ENCODE data around the gene NDC80. TPM values are rescaled to one million over a fixed set of nuclear protein-coding genes. Genes with fewer than 3 reads are reported as not detected.

Gene NDC80
- total RNA-seq: 1.7 and 41.5 TPM in 2 replicates

DNA sequence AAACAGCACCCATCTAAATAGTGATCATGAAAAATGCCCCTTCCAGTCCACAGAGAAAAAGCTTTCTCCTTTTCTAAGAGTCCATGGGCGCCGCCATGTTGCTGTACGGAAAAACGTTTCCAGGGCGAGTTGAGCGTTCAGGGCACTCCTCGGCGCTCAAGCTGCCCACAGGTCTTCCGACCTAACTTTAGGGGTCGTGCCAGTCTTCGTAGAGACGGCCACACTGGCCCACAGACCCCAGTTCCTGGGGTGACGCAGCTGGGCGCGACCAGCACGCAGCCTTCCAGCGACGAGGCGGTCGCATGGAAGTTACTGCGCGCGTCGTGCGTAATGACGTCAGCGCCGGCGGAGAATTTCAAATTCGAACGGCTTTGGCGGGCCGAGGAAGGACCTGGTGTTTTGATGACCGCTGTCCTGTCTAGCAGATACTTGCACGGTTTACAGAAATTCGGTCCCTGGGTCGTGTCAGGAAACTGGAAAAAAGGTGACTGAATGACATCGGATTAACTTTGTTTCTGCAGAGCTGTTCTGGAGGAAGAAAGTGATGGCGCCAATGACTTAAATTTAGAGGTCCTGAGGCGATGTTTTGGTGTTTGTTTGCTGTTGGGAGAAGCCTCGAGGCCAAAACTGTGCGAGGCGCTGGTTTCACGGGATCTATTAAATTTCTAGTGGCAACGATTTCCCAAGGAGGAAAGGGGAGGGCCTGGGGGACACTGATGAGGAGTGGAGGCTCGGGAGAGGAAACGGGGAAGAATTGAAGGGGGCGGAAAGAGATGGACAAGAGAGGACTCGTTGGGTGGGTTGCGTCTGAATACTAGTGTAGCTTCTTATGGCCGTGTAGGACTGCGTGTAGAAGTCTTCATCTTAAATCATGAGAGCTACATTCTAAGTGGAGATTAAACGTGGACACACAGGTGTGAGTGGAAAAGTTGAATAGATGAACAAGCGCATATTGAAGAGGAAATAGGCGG lies at the start of gene NDC80, which contains the start of gene METTL4:
TSS of gene NDC80 (plus strand) at position 358 of the 971 bp plus-strand sequence. CDS start 1,429 bp downstream, outside the sequence.
TSS of gene METTL4 (minus strand) at position 306 of the 971 bp plus-strand sequence. CDS start 4,289 bp downstream, outside the sequence.

DNA sequence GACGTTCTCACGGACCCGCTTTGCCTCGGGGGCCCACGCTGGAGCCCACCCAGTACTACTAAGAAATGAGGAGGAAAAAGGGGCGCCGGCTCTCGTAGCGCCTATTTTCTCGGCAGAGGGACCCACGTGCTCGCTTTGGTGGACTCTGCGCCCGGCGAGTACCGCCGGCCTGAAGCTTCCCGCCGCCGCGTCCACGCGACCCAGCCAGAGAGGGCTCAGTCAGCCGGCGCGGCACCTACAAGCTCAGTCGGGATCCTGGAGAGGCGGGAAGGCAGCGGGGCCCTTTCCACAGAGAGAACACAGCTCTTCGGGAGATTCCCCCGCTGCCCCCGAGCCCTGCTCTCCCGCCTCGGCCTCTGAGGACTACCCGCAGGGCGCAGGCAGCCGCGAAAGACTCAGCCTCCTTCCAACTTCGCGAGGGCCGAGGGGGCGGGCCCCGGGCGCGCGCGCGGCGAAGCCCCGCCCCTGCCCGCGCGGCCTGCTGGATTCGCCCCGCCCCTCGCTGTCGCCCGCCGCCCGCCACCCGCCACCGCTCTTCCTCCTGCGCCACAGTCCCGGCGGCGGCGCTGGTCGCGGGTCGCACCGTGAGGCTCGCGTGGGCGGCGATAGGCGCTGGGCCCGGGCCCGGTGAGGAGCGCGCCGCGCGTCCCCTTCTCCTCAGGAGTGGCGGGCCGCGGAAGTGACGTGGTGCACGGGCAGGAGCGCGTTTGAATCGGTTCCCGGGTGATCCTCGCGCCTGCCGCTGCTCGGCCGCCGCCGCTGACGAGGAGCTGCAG lies 84.0 kb downstream of the NDC80 start, which contains the start of gene SMCHD1:
TSS of gene SMCHD1 (plus strand) at position 549 of the 776 bp plus-strand sequence. CDS start 350 bp downstream, outside the sequence.

Other genes starting within 250 kb of the NDC80 start
- 5.8 and 11.1 TPM in 2 replicates for gene METTL4, start 52 bp upstream of the NDC80 start, total RNA-seq
- 63.2 and 80.4 TPM in 2 replicates for gene SMCHD1, start 84.2 kb downstream of the NDC80 start, total RNA-seq

Measured in smooth muscle cell of trachea (primary cell).